CD4-positive, alpha-beta T cell treated with Interleukin-6 for 4 hours (primary cell): ENCODE data around the gene DDR2.

Experiments
- DNase-seq: peaks from one replicate; pipeline ENCODE4 v3.0.0-alpha.2; 2020; ENCODE audit warnings: mixed read lengths

DDR2 gene

DNA sequence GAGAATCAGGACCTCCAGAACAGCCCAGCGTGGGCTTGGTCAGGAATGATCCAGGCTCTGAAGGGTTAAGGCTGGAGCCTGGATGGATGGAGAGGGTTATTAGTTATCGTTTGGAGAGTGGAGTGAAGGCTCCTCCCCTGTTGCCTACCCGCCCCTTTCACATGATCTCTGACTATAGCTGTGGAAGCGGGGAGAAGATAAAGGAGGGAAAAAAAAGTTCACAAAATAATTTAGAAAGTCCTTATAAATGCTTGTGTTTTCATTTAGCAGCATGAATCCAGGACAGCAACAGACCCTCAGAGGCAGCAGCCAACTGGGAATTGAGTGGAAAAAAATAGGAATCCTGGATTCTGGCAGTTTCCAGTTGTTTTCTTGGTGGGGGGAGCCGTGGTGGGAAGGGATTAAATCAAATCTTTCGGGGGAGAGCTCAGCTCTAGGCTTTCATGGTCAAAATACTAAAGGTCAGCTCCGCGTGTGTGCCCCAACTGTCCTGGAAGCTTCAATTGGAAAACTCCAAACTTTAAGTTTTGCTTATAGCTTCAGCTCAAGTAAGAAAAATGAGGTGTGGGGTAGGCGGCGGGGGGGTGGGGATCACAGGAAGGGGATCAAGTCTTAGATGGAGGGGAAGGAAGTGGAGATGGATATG is 595 bp upstream of the DDR2 start:
- no peak for DNase-seq

DNA sequence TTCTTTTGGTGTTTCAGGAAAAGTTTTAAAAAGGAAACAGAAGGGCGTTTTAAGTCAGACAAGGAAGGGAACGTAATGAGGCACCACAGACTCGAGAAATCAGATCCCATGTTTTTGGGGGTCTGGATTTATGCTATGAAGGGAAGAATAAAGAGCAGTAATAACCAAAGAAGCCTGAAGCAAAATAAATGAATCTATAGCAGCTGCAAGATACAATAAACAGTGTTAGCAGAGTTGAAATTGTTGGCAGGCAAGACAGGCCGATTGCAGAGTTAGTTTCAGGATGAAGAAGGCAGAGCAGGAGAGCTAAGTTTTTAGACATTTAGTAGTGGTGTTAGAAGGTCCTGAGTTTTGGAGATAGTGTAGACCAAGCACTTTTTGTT is 425 bp downstream of the DDR2 start:
- no peak for DNase-seq

DNA sequence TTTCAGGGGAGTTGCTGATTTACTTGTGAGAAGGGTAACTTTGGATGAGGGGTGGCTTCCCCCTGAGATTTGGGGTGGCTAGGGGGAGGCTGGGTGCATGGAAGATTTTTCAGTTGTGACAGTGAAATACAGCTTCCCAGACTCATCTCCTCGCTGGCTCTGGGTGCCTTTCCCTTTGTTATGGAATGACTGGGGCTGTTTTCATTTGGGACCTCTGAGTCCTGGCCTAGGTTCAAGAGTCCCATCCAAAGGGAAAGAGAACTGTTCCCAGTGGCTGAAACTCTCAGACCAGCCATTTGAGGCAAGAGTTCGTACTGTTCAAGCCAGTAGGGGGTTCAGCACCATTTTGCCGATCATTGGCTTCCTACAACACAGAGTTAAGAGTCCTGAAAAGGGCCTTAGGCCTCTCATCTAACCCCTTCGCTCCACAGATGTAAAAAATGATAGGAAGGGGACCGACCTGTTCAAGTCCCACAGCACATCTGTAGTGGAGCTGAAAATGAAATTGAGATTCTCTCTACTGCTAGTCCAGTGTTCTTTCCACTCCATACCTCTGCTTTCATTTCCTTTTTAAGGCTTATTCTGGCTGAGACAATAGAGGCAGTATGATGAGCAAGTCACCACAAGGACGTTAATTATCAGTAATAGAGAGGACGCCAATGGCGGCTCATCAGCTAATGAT is 958 bp downstream of the DDR2 start:
- DNase-seq = no peak

DNA sequence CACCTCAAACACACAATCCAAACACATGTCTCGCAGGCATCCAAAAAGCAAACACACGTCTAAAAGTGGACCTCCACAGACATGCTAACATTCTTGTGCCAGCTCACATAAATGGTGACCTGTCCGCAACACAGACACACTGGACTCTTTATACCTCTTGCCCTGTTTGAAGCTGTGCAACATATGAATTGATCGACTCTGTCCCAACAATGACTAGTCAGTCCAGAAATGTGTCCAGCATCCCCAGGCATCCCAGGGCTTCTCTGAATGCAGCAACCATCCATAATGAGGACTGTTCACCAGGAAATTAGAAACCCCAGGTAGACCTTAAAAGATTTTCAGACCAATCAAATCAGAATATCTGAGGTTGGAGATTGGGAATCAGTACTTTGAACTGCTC is 3.2 kb downstream of the DDR2 start:
- DNase-seq = no peak

DNA sequence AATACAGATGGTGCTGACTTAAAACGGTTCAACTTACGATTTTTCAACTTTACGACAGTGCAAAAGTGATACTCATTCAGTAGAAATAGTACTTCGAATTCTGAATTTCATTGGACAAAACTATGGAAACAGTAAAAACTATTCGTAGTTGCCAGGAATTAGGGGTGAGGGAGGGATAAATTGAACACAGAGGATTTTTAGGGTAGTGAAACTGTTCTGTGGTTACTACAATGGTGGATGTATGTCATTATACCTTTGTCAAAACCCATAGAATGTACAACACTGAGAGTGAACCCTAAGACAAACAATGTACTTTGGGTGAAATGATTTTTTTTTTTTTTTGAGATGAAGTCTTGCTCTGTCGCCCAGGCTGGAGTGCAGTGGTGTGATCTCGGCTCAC is 7.5 kb downstream of the DDR2 start:
- no peak for DNase-seq

DNA sequence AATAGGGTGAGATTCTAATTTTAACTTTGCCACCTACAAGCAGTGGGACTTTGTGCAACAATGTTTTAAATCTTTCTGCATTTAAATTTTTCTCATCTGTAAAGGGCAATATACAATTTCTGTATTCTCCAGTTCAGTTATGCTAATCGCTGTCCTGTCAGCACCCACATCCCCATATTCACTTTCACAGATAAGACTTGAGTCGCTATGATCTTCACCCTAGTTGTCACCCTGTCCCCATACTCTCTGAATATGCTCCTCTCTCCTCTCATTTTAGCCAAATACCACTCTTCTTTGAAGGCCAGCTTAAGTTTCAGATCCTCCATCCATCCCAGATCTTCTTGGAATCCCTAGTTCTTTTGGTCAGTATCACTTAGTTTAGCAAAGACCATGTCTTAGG is 8.8 kb downstream of the DDR2 start:
- no peak for DNase-seq

DNA sequence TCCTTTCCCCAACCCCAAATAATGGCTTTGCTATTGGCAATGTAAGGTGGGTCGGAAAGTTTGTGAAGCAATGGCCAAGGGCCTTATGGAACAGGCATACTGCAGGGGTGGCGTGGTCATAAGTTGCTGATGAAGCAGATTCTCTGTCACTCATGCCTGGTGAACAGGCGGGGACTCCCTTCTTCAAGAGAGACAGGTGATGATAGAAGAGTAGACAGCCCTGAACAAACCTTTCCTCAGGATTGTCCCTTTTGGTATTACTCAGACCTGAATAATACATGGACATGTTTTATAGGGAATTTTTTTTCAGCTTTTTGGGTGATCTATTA is 12.7 kb downstream of the DDR2 start:
- no peak for DNase-seq

DNA sequence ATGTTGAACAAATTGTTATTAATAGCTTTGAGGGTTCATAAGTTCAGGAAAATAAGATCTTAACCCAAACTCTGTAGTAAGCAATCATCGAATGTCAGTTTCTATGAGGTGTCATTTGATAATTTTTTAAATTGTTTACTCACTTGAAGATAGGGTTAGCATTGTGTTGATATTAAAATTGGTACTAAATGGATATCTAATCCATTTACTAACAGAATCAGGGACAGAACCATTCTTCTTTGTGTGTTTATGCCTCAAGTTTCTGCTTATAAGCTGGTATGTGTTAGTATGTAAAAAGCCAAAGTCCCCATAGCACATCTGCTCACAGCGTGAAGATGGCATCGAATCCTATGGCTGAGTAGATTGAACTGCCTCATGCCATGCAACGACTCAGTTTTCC is 13.4 kb downstream of the DDR2 start:
- no peak for DNase-seq

DNA sequence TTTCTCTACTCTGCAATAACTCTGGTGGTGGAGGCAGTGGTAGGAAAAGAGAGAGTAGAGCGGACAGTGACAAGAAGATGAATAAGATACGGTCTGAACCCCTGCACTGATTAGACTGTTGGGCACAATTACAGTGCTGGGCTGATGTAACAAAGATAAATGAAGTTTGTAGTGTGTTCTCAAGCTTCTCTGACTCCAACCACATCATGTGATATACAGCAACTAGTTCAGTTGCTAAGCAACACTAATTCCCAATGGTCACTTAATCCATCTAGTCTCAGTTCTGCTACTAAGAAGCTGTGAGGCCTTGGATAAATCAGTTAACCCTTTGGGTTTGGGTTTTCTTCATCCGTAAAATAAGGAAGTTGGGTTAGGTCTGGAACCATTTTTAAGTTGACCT is 17.3 kb downstream of the DDR2 start:
- no peak for DNase-seq

DNA sequence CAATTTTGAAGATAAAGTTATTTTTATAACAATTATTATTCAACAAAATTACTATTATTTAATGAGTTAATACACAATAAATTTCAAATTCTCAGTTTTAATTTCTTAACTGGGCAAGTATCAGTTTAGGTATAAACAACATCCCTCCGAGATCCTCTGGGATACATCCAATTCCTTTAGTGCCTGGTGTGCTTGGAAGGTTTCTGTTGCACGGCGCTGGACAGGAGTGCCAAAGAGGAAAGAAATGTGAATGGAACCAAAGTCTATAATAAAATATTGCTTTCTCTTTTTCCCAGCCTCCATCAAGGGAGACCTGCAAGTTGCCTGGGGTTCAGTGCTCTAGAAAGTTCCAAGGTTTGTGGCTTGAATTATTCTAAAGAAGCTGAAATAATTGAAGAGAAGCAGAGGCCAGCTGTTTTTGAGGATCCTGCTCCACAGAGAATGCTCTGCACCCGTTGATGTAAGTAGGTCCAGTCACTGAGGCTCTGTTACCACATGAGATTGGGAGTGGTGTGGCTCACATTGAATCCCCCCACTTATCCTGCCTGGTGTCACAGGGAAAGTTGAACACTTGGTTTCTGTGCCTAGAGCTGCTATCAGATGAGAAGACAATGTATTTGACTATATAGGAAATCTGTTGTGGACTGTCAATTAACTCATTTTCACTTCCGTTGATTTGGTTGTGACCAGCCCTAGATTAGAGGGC is 22.8 kb downstream of the DDR2 start:
- no peak for DNase-seq

DNA sequence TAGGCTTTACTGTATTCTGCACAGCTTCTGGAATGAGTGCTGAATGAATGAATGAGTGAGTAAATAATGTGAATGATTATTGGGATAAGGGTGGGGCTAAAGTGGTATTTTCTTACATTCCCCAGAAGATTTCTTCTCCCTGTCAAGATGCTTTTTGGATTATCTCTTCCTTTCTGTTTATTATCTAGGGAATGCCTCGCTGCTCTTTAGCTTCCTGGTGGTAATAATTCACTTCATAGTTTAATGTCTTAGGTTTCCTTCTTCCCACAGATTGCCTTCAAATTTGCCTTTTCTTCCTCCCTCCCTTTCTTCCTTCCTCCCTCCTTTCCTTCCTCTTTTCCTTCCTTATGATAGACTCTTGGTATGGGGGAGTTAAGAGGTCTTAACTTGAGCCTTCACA is 24.0 kb downstream of the DDR2 start:
- no peak for DNase-seq

DNA sequence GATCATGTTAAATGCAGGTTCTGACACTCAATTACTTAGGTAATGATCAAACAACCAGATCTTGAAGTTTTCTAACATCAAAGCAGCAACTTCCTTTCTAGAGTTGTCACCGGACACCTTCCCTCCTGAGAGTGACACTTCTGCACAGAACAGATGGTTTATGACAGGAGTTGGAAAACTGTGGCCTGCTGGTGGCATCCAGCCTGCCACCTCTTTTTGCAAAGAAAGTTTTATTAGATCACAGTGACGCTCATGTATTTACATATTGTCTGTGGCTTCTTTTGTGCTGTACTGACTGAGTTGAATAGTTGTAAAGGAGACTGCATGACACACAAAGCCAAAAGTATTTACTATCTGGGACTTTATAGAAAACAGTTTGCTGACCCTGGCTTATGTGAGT is 28.3 kb downstream of the DDR2 start:
- no peak for DNase-seq

DNA sequence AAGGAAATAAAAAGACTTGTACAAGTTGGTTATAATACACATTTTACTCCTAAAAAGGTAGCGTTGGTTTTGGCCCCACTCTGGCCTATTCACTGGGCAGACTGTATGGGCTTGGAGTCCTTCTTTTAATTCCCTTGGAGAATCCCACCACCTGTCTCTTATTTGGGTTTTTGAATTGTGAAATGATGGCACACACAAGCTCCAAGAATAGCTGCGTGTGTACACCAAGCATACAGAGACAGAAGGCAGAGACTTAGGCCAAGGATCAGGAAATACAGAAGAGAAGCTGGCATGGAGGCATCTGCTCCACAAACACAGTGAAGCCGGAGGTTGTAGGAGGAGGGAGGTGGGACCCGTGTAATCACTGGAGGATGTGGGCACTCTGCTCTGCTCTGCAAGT is 29.1 kb downstream of the DDR2 start:
- DNase-seq = no peak

DNA sequence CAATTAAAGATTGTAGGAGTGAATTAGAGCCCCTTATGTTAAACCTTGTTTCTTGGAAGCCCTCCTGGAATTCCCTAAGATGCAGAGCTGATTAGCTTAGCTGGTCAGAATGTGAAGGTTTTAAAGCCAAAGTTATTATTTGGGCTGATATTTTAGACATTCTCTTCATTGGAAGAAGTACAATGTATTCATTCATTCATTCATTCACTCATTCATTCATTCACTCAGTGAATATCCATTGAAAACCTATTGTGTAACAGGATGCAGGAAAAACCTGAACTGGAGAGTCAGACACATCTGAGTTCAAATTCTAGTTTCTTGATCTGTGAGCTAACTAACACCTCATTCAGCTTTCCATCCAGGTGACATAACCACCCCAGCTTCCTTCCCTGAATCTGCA is 29.7 kb downstream of the DDR2 start:
- no peak for DNase-seq

DNA sequence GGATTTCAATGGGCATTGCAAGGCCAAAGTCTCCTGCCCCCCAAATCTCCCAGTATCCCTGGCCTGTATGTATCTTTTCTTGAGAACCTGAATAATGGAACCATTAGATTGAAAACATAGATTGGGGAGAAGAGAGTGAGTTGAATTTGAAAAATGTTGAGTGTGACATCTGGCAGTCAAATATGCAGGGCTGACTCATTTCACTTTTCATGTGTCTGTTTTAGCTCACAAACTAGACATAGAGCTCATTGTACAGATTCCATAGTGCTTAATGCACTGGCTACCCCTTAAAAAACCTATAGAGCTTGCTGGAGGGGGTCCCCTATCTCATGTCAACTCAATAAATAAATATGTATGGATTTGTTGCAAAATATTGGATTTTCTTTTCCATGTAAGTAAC is 30.8 kb downstream of the DDR2 start:
- DNase-seq = no peak

DNA sequence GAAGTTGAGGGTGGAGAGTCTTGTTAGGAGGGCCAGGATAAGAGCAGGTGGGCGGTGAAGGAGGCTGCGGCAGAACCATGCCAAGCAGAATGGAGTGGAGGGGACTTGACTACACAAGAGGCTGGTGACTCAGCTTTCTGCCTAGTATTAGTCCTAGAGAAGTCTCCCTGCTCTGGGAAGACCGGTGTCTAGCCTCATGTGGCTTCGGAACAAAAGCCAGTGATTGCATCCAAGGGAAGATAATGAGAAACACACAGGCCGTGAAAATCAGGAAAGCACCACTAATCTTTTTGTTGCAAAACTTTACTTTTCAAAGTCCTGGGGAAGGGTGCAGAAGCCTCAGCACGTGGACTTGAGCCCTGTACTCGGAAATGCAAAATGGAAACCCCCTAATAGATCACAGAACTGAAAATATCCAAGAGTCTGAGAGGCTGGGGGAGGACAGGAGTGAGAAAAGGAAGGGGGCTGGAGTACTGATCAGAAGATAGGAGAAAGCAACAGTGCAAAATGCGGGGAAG is 31.4 kb downstream of the DDR2 start:
- no peak for DNase-seq

DNA sequence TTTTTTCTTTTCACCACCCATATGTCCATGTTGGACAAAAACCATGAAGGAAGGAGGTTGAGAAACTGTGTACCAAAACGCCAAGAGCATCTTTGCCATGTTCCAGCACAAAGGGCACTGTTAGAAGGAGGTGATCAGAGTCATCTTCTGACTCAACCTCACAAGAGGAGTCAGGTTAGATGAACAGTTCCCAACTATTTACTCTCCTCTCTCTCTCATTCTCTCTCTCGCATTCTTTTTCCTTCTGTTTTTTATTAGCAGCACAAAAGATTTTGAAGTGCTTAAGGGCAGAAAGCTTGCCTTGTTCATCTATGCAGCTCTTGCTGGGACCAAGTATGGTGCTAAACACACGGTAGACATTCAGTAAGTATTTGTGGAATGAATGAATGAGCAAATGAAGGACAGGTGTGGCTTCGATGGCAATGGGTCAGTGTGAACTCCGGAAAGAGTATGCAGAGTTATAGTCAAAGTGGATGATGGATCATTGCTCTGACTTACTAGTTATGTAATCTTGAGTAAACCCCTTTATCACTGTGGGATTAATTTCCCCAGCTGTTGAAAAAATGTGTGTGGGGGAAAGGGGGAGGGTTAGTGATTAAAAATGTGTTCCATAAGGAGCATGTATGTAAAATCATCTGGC is 33.9 kb downstream of the DDR2 start:
- no peak for DNase-seq

DNA sequence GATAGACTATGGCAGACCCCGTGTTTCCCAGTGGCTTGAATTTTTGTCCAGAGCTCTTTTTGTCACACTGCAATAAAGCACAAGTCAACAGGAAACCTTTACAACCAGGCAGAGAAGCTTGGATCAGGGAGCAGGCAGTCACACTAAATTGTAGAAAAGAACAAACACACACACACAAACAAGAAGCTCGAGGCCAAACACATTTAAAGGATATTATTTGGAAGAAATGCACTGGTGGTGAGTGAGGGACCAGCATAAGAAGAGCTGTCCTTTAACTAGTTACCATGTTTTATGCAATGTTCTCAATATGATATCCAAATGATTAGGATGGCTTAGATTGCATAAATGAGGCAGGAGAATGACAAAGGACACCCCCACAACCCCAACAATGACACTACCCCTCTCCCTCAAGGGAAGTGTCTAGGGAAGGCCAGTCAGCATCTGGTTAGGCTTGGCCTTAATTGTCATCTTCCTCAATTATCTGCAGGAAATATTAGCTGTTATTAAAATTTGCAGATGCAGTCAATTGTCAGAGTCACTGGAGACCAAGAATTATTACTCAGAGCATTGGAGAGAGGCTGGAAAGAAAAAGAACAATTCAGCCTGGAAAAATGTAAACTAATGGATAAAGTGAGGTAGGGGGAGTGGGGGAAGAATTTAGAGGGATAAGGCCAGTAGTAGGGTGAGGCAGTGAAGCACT is 35.3 kb downstream of the DDR2 start:
- DNase-seq = no peak

DNA sequence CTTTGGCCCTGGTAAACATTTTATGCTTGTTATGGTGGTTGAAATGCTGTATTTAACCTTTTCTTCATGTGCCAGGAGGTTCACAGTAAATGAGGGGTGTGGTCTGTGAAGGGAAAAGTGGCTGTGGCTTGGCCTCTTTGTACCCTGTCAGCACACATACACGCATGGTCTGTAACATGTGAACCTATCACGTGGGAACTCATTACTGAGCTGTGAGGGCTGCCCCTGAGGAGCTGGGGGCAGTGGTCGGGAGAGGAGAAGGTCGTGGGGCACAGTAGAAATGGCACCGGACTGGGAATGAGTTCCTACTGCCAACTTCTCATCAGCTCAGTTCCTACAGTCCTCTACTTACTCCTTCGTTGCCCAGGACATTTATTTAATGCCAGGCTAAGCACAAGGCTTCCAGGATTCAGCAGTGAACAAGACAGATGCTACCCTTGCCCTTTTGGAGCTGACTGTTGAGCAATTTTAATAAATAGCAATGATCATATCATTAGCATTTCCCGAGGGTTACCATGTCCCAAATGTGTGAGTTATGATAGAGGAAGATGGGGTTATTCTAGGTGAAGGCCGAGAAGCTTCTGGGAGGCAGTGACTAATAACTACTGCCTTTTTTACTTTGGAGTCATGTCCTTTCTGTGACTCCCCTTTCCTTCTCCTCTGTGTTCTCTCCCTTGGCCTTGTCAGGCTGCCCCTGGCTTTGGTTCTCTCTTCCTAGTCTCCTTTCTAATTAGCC is 38.8 kb downstream of the DDR2 start:
- no peak for DNase-seq

DNA sequence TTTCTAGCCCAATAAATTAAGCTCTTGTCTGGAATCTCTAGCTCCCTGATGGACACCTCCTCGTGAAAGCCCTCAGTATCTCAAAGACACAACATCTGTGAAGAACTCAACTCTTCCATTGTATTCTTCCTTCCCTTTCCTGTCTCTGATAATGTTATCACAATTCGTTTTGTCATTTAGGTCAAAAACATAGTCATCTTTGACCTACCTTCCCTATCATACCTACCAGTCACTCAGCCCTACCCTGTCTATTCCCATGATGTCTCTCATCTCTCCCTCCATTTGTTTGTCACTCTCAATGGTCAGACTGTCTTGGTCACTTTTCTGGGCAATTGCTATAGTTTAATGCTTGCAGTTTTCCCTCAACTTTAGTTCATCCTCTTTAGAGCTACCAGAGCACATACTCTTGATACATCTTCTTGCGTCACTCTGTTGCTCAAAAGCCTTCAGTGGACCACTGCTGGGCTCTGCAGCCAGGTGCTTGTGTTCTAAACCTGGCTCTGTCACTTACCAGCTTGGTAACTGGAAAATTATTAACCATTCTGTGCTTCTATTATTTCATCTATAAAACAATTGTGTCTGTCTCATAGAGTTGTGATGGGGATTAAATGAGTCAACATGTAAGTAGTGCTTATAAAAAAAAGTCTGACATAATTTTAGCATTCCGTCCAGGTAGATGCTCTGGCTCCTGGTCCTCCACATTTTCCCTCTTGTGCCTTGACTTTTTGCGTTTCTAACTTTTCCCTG is 39.6 kb downstream of the DDR2 start:
- DNase-seq = no peak

DNA sequence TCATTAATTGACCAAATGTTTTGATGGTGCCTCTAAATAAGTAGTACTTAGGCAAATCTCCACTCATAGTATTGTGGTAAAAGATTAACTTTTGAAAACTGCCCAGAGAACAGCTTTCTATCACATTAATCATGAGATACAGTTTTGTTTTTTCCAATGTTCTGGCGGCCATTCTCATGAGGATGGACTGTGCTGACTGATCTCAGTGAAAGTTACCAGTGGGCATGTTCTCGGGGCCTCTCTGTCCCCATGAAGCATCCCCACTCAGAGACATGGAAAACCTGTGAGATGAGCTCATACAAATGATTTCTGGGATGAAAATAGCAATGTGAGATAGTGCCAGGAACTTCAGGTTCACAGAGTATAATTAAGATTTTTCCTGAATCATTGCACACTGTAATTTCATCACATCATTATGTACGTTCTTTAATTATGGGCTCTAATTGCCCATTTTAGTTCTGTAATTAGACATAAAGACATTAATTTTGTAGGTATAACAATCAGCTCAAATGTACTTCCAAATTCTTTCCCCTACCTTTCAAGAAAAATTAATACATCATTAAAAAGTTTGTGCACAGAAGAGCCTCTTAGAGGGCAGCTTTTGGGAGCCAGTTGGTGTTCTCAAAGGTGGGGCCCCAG is 40.5 kb downstream of the DDR2 start:
- DNase-seq = no peak
